ENCODE data around the gene CCDC171.

DNA sequence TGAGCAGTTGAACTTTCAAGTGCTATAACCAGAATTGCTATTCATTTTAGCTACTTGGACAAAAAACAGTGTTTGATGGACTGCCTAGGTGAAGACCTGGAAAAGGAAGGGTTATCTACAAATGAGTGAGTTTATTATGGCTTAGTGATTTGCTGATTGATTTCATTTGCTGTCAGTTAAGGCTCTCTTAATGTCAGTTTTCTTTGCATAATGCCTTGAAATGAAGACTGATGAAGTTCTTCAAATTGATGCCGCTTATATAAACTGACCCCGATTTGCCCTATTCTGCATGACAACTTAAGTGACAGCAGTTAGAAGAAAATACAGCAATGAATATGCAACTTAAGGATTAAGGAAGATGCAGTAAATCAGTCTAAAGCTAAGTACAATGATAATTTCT lies 332.6 kb downstream of the CCDC171 start:
- TF ChIP-seq POLR2A (IDR thresholded peaks at IDR 0.05), result no peak
- TF ChIP-seq, protein P1, sequence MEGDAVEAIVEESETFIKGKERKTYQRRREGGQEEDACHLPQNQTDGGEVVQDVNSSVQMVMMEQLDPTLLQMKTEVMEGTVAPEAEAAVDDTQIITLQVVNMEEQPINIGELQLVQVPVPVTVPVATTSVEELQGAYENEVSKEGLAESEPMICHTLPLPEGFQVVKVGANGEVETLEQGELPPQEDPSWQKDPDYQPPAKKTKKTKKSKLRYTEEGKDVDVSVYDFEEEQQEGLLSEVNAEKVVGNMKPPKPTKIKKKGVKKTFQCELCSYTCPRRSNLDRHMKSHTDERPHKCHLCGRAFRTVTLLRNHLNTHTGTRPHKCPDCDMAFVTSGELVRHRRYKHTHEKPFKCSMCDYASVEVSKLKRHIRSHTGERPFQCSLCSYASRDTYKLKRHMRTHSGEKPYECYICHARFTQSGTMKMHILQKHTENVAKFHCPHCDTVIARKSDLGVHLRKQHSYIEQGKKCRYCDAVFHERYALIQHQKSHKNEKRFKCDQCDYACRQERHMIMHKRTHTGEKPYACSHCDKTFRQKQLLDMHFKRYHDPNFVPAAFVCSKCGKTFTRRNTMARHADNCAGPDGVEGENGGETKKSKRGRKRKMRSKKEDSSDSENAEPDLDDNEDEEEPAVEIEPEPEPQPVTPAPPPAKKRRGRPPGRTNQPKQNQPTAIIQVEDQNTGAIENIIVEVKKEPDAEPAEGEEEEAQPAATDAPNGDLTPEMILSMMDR (IDR thresholded peaks at IDR 0.05), result no peak

Measured in Peyer's patch (tissue), 4 donors.